CD4-positive, alpha-beta memory T cell (primary cell): Measurements from ENCODE around the gene KDM4E. TPM values are rescaled to one million over a fixed set of nuclear protein-coding genes. Genes with fewer than 3 reads are reported as not detected.
A peak's percentile ranks its signal among the peaks of the same experiment; 100 is the strongest.

Source experiments
- CTCF ChIA-PET: fragments of 350-600 bp; sonication (Branson Sonifier 250); formaldehyde crosslinking; loops from one replicate; lab custom pipeline; 2021; ENCODE audit warnings: inconsistent platforms; ENCODE audit not compliant: partially characterized antibody; lab: Charles Lee
- POLR2A ChIA-PET: fragments of 350-600 bp; sonication (Branson Sonifier 250); formaldehyde crosslinking; loops from one replicate; lab custom pipeline; 2021; ENCODE audit not compliant: partially characterized antibody; lab: Charles Lee
- DNase-seq, 5 donors: peaks; one replicate each; pipeline versions ENCODE4 v3.0.0 to v3.0.0-alpha.2; 2020 to 2022; ENCODE audit warnings: mixed read lengths in 1 of 5
- H3K27ac ChIP-seq: one replicate; pipeline ENCODE4 v1.7.0; 2013; ENCODE audit warnings: low read depth, low read length
- H3K27me3 ChIP-seq: 2 replicates; pipeline ENCODE4 v1.7.0; 2013; ENCODE audit warnings: mild to moderate bottlenecking, low read length, moderate library complexity; ENCODE audit not compliant: insufficient read depth
- H3K36me3 ChIP-seq: 2 replicates; pipeline ENCODE4 v1.7.0; 2013; ENCODE audit warnings: mild to moderate bottlenecking, low read length, moderate library complexity; ENCODE audit not compliant: insufficient read depth
- H3K4me1 ChIP-seq: 2 replicates; pipeline ENCODE4 v1.7.0; 2013; ENCODE audit warnings: mild to moderate bottlenecking, low read length, moderate library complexity; ENCODE audit not compliant: insufficient read depth
- H3K4me3 ChIP-seq, 2 donors: one replicate each; pipeline ENCODE4 v1.7.0; 2013; ENCODE audit warnings: low read length in 2 of 2, mild to moderate bottlenecking in 1 of 2
- H3K9me3 ChIP-seq, 2 donors: one replicate each; pipeline ENCODE4 v1.7.0; 2013; ENCODE audit warnings: low read length in 2 of 2, control low read depth in 1 of 2; ENCODE audit not compliant: control insufficient read depth in 1 of 2
- H3K27ac Mint-ChIP-seq, 7 donors: one replicate each; pipeline ENCODE4 v1.8.0; 2020 to 2021; ENCODE audit warnings: mixed read lengths in 7 of 7, mild to moderate bottlenecking in 6 of 7, inconsistent platforms in 3 of 7, moderate library complexity in 3 of 7
- H3K27me3 Mint-ChIP-seq, 2 donors: one replicate each; pipeline ENCODE4 v1.8.0; 2020 to 2021; ENCODE audit warnings: mixed read lengths in 2 of 2
- H3K36me3 Mint-ChIP-seq, 2 donors: one replicate each; pipeline ENCODE4 v1.8.0; 2020 to 2021; ENCODE audit warnings: mixed read lengths in 2 of 2, inconsistent platforms in 1 of 2, mild to moderate bottlenecking in 1 of 2
- H3K4me1 Mint-ChIP-seq, 4 donors: one replicate each; pipeline ENCODE4 v1.8.0; 2020 to 2021; ENCODE audit warnings: mixed read lengths in 4 of 4, mild to moderate bottlenecking in 1 of 4
- H3K4me3 Mint-ChIP-seq, 8 donors: one replicate each; pipeline ENCODE4 v1.8.0; 2020 to 2021; ENCODE audit warnings: mixed read lengths in 8 of 8, mild to moderate bottlenecking in 7 of 8, moderate library complexity in 6 of 8, inconsistent platforms in 3 of 8
- H3K9me3 Mint-ChIP-seq, 8 donors: one replicate each; pipeline ENCODE4 v1.8.0; 2020 to 2021; ENCODE audit warnings: mixed read lengths in 8 of 8, mild to moderate bottlenecking in 5 of 8, inconsistent platforms in 3 of 8, moderate library complexity in 1 of 8
- intact Hi-C: fragments of 100-400 bp; cut with micrococcal nuclease; formaldehyde crosslinking; loops from one replicate; pipeline ENCODE4 v1.15.1; 2023
- polyA plus RNA-seq, 2 donors: library from polyadenylated mRNA; unstranded; fragments of 300-500 nt; fragmentation: Illumina TruSeq; gene quantifications; one replicate each; pipeline ENCODE4 v1.2.3, GENCODE V29; 2021
- total RNA-seq, 2 experiments: library from RNA; stranded (reverse); gene quantifications; one replicate each; pipeline ENCODE4 v1.2.3, GENCODE V29; 2021

The KDM4E gene
- total RNA-seq (not detected), polyA plus RNA-seq (not detected)

- peaks cover 0 to 4% (median 0%) of the 10 kb centered on the region in 8 donors for H3K9me3 Mint-ChIP-seq
- H3K36me3 Mint-ChIP-seq: no peaks in the 10 kb centered on the region
- H3K4me3 Mint-ChIP-seq: no peak within 1 kb of the TSS
- intact Hi-C loops: no loop called here
- DNase-seq: no peak
- no peaks in the 10 kb centered on the region for H3K9me3 ChIP-seq
- no peaks in the 10 kb centered on the region for H3K27me3 Mint-ChIP-seq
- H3K27ac ChIP-seq: no peak within 1 kb of the TSS
- no peaks in the 10 kb centered on the region for H3K4me1 Mint-ChIP-seq
- H3K27ac Mint-ChIP-seq: no peak within 1 kb of the TSS
- H3K36me3 ChIP-seq: no peaks in the 10 kb centered on the region
- no peak within 1 kb of the TSS for H3K4me3 ChIP-seq
- CTCF ChIA-PET: no interaction called here
- no peaks in the 10 kb centered on the region for H3K27me3 ChIP-seq
- POLR2A ChIA-PET: no interaction called here
- no peaks in the 10 kb centered on the region for H3K4me1 ChIP-seq
These were observed at the start of gene KDM4E for GRCh38 chr11:95024958-95025357. Gene KDM4E (plus strand): TSS chr11:95025258. CDS start chr11:95025558, 300 bp downstream.

- Histone ChIP-seq H3K9me3 (no peaks in the 10 kb centered on the region), H3K27me3 (no peaks in the 10 kb centered on the region), H3K4me3 (no peak overlapping the region), H3K4me1 (peaks cover 16% of the 10 kb centered on the region), H3K27ac (no peak overlapping the region), H3K36me3 (peaks cover 9% of the 10 kb centered on the region)
- peaks cover 8 to 29% (median 18%) of the 10 kb centered on the region in 4 donors for H3K4me1 Mint-ChIP-seq
- H3K36me3 Mint-ChIP-seq: peaks cover 13 to 19% of the 10 kb centered on the region in 2 donors
- H3K27me3 Mint-ChIP-seq: no peaks in the 10 kb centered on the region
- intact Hi-C loops: no loop called here
- H3K27ac Mint-ChIP-seq: no peak overlapping the region
- DNase-seq: no peak
- H3K9me3 Mint-ChIP-seq: no peaks in the 10 kb centered on the region
- CTCF ChIA-PET: interaction anchor here (1.1 to 1.9 kb wide), 2 partner anchors 9 to 92 kb away, joined by 3 to 6 read pairs; no protein-coding TSS in a partner anchor
- peak overlapping the region in 1 of 8 donors; percentile 11 for H3K4me3 Mint-ChIP-seq
- POLR2A ChIA-PET: interaction anchor here (0.9 kb wide), 1 partner anchor 813 kb away, joined by 3 read pairs; the partner anchor contains the start of gene FAM76B
These were observed 49.5 kb upstream of the KDM4E start for GRCh38 chr11:94975599-94975998.

- H3K4me3 ChIP-seq: no peak overlapping the region
- H3K27ac ChIP-seq: no peak overlapping the region
- peaks cover 6% of the 10 kb centered on the region for H3K27me3 ChIP-seq
- no peaks in the 10 kb centered on the region for H3K36me3 ChIP-seq
- intact Hi-C loops: no loop called here
- no peaks in the 10 kb centered on the region for H3K4me1 Mint-ChIP-seq
- no peaks in the 10 kb centered on the region for H3K9me3 ChIP-seq
- CTCF ChIA-PET: no interaction called here
- DNase-seq: no peak
- H3K27ac Mint-ChIP-seq: no peak overlapping the region
- no peak overlapping the region for H3K4me3 Mint-ChIP-seq
- POLR2A ChIA-PET: no interaction called here
- H3K9me3 Mint-ChIP-seq: no peaks in the 10 kb centered on the region
- H3K36me3 Mint-ChIP-seq: peaks cover 0 to 3% of the 10 kb centered on the region in 2 donors
- H3K4me1 ChIP-seq: no peaks in the 10 kb centered on the region
- peaks cover 25 to 28% of the 10 kb centered on the region in 2 donors for H3K27me3 Mint-ChIP-seq
These were observed 37.7 kb upstream of the KDM4E start for GRCh38 chr11:94987378-94987777.

- CTCF ChIA-PET: no interaction called here
- H3K27me3 Mint-ChIP-seq: peaks cover 25 to 28% of the 10 kb centered on the region in 2 donors
- H3K36me3 Mint-ChIP-seq: peaks cover 0 to 3% of the 10 kb centered on the region in 2 donors
- H3K9me3 Mint-ChIP-seq: no peaks in the 10 kb centered on the region
- Histone ChIP-seq H3K9me3 (no peaks in the 10 kb centered on the region), H3K4me3 (no peak overlapping the region), H3K27ac (no peak overlapping the region), H3K4me1 (no peaks in the 10 kb centered on the region), H3K27me3 (peaks cover 6% of the 10 kb centered on the region), H3K36me3 (no peaks in the 10 kb centered on the region)
- DNase-seq: no peak
- intact Hi-C loops: no loop called here
- POLR2A ChIA-PET: no interaction called here
- no peaks in the 10 kb centered on the region for H3K4me1 Mint-ChIP-seq
- H3K27ac Mint-ChIP-seq: no peak overlapping the region
- no peak overlapping the region for H3K4me3 Mint-ChIP-seq
These were observed 36.3 kb upstream of the KDM4E start for GRCh38 chr11:94988748-94989147.

- no peaks in the 10 kb centered on the region for H3K36me3 Mint-ChIP-seq
- peaks cover 14 to 15% of the 10 kb centered on the region in 2 donors for H3K27me3 Mint-ChIP-seq
- Histone ChIP-seq H3K9me3 (no peaks in the 10 kb centered on the region), H3K36me3 (no peaks in the 10 kb centered on the region), H3K27me3 (peaks cover 6% of the 10 kb centered on the region), H3K4me1 (no peaks in the 10 kb centered on the region), H3K27ac (no peak overlapping the region), H3K4me3 (no peak overlapping the region)
- ChIA-PET CTCF (no interaction called here), POLR2A (interaction anchor here (0.7 kb wide), 1 partner anchor 33 kb away, joined by 6 read pairs; no protein-coding TSS in a partner anchor)
- DNase-seq: no peak
- no peak overlapping the region for H3K4me3 Mint-ChIP-seq
- intact Hi-C loops: no loop called here
- H3K4me1 Mint-ChIP-seq: no peaks in the 10 kb centered on the region
- no peak overlapping the region for H3K27ac Mint-ChIP-seq
- H3K9me3 Mint-ChIP-seq: no peaks in the 10 kb centered on the region
These were observed 31.6 kb upstream of the KDM4E start for GRCh38 chr11:94993400-94993943.

- H3K4me3 ChIP-seq: no peak overlapping the region
- Mint-ChIP-seq H3K9me3 (no peaks in the 10 kb centered on the region), H3K27ac (no peak overlapping the region), H3K4me3 (no peak overlapping the region), H3K36me3 (no peaks in the 10 kb centered on the region), H3K27me3 (peaks cover 0 to 4% of the 10 kb centered on the region in 2 donors), H3K4me1 (no peaks in the 10 kb centered on the region)
- ChIA-PET POLR2A (no interaction called here), CTCF (no interaction called here)
- no peak for DNase-seq
- H3K36me3 ChIP-seq: no peaks in the 10 kb centered on the region
- H3K4me1 ChIP-seq: no peaks in the 10 kb centered on the region
- no peaks in the 10 kb centered on the region for H3K9me3 ChIP-seq
- intact Hi-C loops: no loop called here
- H3K27ac ChIP-seq: no peak overlapping the region
- no peaks in the 10 kb centered on the region for H3K27me3 ChIP-seq
These were observed 27.6 kb upstream of the KDM4E start for GRCh38 chr11:94997437-94997836.

GRCh38 chr11:94998285-94998684 lies 26.8 kb upstream of the KDM4E start:
- no peaks in the 10 kb centered on the region for H3K4me1 ChIP-seq
- H3K36me3 ChIP-seq: no peaks in the 10 kb centered on the region
- H3K36me3 Mint-ChIP-seq: no peaks in the 10 kb centered on the region
- H3K27me3 ChIP-seq: no peaks in the 10 kb centered on the region
- POLR2A ChIA-PET: no interaction called here
- CTCF ChIA-PET: no interaction called here
- intact Hi-C loops: no loop called here
- DNase-seq: no peak
- no peaks in the 10 kb centered on the region for H3K9me3 Mint-ChIP-seq
- peak overlapping the region in 1 of 7 donors; percentile 56 for H3K27ac Mint-ChIP-seq
- H3K4me3 ChIP-seq: no peak overlapping the region
- H3K27ac ChIP-seq: no peak overlapping the region
- no peak overlapping the region for H3K4me3 Mint-ChIP-seq
- H3K9me3 ChIP-seq: no peaks in the 10 kb centered on the region
- no peaks in the 10 kb centered on the region for H3K4me1 Mint-ChIP-seq
- H3K27me3 Mint-ChIP-seq: peaks cover 0 to 4% of the 10 kb centered on the region in 2 donors
